HG03469 (cell line): Measurements from ENCODE around the gene C5.
"Not testable (repeated sequence)": the region's sequence is repeated elsewhere in the genome, so short reads cannot be mapped to it uniquely, and the experiment has no call there.

Experiments
- ATAC-seq: cut with Tn5 transposase; IDR thresholded peaks from one replicate; pipeline ENCODE4 v1.9.1; 2021; ENCODE audit warnings: mild to moderate bottlenecking, moderate library complexity, moderate number of reproducible peaks; ENCODE audit not compliant: unreplicated experiment

The C5 gene

GRCh38 chr9:120983259-120983837, 66.7 kb downstream of the C5 start:
- no peak for ATAC-seq

DNA sequence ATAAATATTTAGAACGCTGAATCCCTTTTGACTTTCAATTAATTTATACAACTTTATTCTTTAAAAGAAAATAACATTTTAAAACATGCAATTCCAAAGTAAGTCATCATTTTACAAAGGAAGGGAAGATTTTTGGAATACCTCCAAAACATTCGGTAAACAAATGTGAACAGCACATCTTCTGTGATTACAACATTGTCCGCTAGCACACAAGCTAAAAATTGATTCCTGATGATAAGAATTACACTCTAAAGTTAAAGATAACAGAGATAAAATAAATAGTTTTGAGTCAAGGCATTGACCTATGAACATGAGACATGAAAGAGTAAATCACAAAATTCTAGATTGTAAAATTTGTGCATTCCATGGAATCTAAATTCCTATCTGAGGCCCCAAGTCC, 67.2 kb downstream of the C5 start:
- ATAC-seq = no peak

GRCh38 chr9:120980951-120981350, 69.1 kb downstream of the C5 start:
- no peak for ATAC-seq

DNA sequence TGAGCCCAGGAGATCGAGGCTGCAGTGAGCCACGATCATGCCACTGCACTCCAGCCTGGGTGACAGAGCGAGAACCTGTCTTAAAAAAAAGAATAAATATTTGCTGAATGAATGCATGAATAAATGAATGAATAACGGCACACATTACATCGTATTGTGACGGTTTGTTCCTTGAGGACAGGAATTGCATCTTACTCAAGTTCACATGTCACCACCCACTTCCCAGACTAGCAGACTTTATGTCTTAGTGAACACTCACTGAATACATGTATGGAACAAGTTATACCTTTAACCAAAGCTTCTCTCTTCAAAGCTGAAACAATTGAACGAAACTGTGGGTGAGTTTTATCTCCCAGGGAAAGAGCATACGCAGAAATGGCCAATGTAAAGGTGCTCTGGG, 70.3 kb downstream of the C5 start:
- no peak for ATAC-seq

DNA sequence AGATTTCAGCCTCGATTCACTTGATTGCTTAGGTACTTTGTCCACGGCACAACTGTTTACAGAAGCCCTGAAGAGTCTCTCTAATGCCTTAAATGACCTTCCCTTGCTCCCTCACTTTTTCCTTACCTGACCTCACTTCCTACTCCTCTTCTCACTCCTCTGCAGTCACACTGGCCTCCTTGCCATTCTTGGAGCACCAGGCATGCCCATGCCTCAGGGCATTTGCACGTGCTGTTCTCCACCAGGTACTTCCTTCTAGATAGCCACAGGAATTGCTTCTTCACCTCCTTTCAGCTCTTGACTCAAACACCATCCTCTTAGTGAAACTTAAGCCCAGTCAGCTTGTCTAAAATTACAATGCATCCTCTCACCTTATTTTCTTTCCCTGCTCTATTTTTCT, 71.1 kb downstream of the C5 start:
- ATAC-seq = no peak

DNA sequence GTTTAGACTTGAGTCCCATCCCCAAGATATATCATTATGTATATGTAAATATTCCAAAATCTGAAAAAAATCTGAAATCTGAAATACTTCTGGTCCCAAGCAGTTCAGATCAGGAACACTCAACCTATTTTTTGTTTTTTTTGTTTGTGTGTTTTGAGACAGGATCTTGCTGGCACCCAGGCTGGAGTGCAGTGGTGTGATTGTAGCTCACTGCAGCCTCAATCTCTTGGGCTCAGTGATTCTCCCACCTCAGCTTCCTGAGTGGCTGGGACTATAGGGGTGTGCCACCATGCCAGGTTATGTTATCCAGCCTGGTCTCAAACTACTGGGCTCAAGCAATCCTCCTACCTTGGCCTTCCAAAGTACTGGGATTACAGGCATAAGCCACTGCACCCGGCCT, 72.8 kb downstream of the C5 start:
- no peak for ATAC-seq

- no peak for ATAC-seq
Observed at GRCh38 chr9:120974921-120975320, 75.2 kb downstream of the C5 start.

GRCh38 chr9:120974181-120974580, 75.9 kb downstream of the C5 start:
- ATAC-seq = no peak

- ATAC-seq = no peak
Observed at GRCh38 chr9:120971938-120972337, 78.1 kb downstream of the C5 start.

- not testable (repeated sequence) for ATAC-seq
Observed at GRCh38 chr9:120971471-120971870, 78.6 kb downstream of the C5 start.

- ATAC-seq = no peak
Observed at GRCh38 chr9:120970244-120970643, 79.8 kb downstream of the C5 start.

DNA sequence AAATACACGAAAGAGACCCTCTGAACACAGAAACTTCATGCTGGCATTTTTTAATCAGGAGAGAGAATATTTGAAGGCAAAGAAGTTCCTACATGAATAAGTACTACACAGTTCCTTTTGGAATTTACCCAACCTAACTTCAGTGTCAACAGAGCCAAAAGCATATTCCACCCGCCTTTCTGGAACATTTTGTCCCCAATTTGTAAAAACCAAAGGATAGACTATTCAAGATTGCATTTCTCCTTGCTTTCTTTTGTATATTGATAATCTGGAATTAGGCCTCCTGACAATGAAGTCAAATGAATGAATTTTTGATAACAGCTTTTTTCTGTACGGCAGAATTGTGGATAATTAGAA, 84.1 kb downstream of the C5 start:
- no peak for ATAC-seq

GRCh38 chr9:120965344-120966012, 84.6 kb downstream of the C5 start:
- no peak for ATAC-seq

- no peak for ATAC-seq
Observed at GRCh38 chr9:120961936-120962335, 88.1 kb downstream of the C5 start.

DNA sequence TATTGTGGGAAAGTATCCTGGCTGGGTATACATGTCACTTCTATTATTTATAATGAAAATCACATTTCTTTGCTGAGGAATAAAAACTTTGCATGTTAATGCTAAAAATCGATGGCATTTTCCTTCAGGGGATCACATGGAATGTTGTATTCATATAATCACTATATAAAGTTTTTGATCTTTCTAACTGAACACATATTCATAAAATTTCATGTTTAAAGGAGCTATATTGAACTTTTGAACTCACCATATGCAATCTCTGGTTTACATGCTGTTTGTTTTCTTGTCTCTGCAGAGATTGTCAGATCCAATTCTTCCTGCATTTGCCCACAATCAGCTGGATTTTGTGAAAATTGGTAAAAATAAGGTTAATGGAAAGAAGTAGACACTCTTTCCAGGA, 90.1 kb downstream of the C5 start:
- no peak for ATAC-seq

DNA sequence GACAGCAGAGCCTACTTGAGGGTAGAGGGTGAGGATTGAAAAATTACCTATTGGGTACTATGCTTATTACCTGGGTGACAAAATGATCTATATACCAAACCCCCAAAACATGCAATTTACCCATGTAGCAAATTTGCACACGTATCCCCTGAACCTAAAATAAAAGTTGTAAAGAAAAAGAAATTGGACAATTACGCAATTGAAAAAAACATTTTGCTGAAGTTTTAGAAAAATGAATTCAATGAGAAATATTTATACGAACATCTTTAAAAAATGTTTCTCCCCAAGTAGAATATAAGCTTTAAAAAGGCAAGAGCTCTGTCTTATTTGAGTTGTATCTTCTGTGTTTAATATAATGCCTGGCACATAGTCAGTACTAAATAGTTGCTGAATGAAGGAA, 93.2 kb downstream of the C5 start:
- no peak for ATAC-seq

DNA sequence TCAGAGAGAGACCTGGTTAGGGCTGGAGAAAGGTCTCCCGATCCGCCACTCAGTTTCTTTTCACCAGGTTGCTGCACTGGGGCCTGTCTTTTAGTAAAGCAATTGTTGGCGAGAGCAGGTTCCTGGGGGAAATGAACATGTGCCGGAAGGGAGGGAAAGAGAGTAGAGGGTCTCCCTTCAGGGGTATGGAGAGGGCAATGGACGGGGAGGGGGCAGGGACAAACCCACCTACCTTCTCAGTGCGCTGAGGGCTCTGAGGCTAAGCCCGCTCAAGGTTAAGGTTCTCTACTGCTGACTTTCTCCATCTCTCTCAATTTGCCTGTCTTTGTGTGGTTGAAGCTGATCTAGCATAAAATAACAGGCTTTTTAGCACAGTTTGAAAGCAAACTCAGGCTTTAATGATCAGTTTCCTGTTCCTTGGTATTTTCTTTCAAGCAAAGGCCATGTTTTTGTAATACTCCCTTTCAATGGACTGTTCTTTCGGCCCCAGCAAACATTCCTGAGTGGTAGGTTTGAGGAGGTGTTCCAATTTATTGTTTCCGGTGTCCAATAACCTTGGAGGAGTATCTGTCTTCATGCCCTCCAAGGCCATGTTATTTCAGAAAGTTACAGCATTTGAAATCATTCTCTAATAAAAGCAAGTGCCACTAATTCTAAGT, 98.0 kb downstream of the C5 start:
- no peak for ATAC-seq

- no peak for ATAC-seq
Observed at GRCh38 chr9:120950421-120951388, 99.4 kb downstream of the C5 start.

DNA sequence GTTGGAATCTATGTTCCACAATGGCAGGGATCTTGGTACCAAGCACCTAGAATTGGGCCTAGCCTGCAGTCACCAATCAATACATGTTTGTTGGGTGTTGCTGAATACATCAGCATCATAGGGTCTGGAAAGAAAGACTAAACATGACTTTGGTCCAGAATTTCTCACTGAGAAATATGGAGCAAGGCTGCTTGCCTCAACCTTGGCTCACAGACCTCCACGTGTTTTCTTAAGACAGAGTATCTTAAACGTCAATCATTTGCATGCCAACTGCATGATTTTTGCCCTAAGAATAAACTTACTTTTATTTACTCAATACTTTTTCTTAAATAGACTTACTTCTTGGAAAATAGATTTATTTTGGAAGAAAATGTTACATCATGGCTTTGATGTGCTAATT, 100.8 kb downstream of the C5 start:
- ATAC-seq = no peak

GRCh38 chr9:120948824-120949223, 101.3 kb downstream of the C5 start:
- no peak for ATAC-seq

- ATAC-seq = no peak
Observed at GRCh38 chr9:120947222-120947621, 102.9 kb downstream of the C5 start.
